ENCODE data around the gene HIVEP3.

HIVEP3 gene

DNA sequence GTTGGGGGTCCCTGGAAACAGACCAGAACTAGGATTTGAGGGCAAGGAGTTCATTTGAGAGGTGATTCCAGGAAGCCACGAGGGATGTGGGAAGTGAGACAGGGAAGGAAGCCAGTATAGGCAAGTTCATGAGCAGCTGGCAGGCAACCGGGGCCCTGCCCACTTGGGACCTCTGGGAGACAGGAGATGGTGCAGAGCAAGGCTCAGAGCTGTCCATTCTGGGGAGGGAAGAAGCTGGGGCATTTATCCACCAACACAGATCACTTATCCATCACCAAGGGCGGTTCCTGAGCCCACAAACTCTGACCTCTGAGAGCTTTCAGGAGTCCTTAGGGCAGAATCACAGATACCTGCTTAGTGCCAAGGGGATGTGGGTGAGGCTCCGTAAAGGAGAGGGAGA is 451.0 kb downstream of the HIVEP3 start:
- Histone ChIP-seq H3K27ac (ENCODE audit: low read depth, low read length) (no peak overlapping the region), H4K5ac (ENCODE audit: low read length) (no peak overlapping the region), H4K8ac (ENCODE audit: low read depth, low read length) (no peak overlapping the region), H3K4me2 (ENCODE audit: low read length) (no peak overlapping the region), H3K79me1 (ENCODE audit: low read length) (no peaks in the 10 kb centered on the region), H2BK15ac (replicated peaks; ENCODE audit: low read depth) (no peak overlapping the region), H3K4me1 (ENCODE audit: control insufficient read depth, low read depth, low read length) (no peaks in the 10 kb centered on the region), H3K56ac (ENCODE audit: low read length) (no peak overlapping the region), H3K9ac (ENCODE audit: low read length) (no peak overlapping the region), H3K4ac (ENCODE audit: low read depth, low read length) (no peak overlapping the region), H3K79me2 (ENCODE audit: control insufficient read depth, insufficient read depth, low read length) (no peaks in the 10 kb centered on the region), H3K4me3 (ENCODE audit: low read length) (no peak overlapping the region), H3K23ac (ENCODE audit: low read length) (no peak overlapping the region), H3K18ac (ENCODE audit: low read length) (no peak overlapping the region), H3K27me3 (ENCODE audit: insufficient read depth, low read length, poor library complexity) (no peaks in the 10 kb centered on the region), H2BK5ac (ENCODE audit: low read length) (no peak overlapping the region), H2BK120ac (ENCODE audit: low read depth, low read length) (no peak overlapping the region), H2AK5ac (ENCODE audit: low read length) (no peak overlapping the region), H3K36me3 (ENCODE audit: control insufficient read depth, insufficient read depth, low read length) (no peaks in the 10 kb centered on the region)
- DNase-seq = no peak
- WGBS (ENCODE audit: extremely low coverage, insufficient coverage, low lambda C conversion rate) = no CpG with 5 or more reads among the region's 4 CpGs

GRCh38 chr1:41466146-41466545 is 452.6 kb downstream of the HIVEP3 start:
- H3K23ac ChIP-seq (ENCODE audit: low read length) = no peak overlapping the region
- no peak overlapping the region for H2BK120ac ChIP-seq (ENCODE audit: low read depth, low read length)
- H3K18ac ChIP-seq (ENCODE audit: low read length) = no peak overlapping the region
- H3K9ac ChIP-seq (ENCODE audit: low read length) = no peak overlapping the region
- no peak overlapping the region for H2BK5ac ChIP-seq (ENCODE audit: low read length)
- no peak overlapping the region for H4K8ac ChIP-seq (ENCODE audit: low read depth, low read length)
- no peaks in the 10 kb centered on the region for H3K4me1 ChIP-seq (ENCODE audit: control insufficient read depth, low read depth, low read length)
- H3K4ac ChIP-seq (ENCODE audit: low read depth, low read length) = no peak overlapping the region
- H3K27me3 ChIP-seq (ENCODE audit: insufficient read depth, low read length, poor library complexity) = no peaks in the 10 kb centered on the region
- no peak overlapping the region for H4K5ac ChIP-seq (ENCODE audit: low read length)
- no CpG with 5 or more reads among the region's 5 CpGs for WGBS (ENCODE audit: extremely low coverage, insufficient coverage, low lambda C conversion rate)
- DNase-seq = no peak
- no peaks in the 10 kb centered on the region for H3K79me2 ChIP-seq (ENCODE audit: control insufficient read depth, insufficient read depth, low read length)
- H3K36me3 ChIP-seq (ENCODE audit: control insufficient read depth, insufficient read depth, low read length) = no peaks in the 10 kb centered on the region
- no peak overlapping the region for H2AK5ac ChIP-seq (ENCODE audit: low read length)
- no peak overlapping the region for H3K4me3 ChIP-seq (ENCODE audit: low read length)
- no peaks in the 10 kb centered on the region for H3K79me1 ChIP-seq (ENCODE audit: low read length)
- H3K27ac ChIP-seq (ENCODE audit: low read depth, low read length) = no peak overlapping the region
- H2BK15ac ChIP-seq (replicated peaks; ENCODE audit: low read depth) = no peak overlapping the region
- no peak overlapping the region for H3K56ac ChIP-seq (ENCODE audit: low read length)
- no peak overlapping the region for H3K4me2 ChIP-seq (ENCODE audit: low read length)

- H3K4me2 ChIP-seq (ENCODE audit: low read length) = no peak overlapping the region
- no peak overlapping the region for H2AK5ac ChIP-seq (ENCODE audit: low read length)
- H2BK5ac ChIP-seq (ENCODE audit: low read length) = no peak overlapping the region
- no peak overlapping the region for H3K56ac ChIP-seq (ENCODE audit: low read length)
- H3K4ac ChIP-seq (ENCODE audit: low read depth, low read length) = no peak overlapping the region
- no peaks in the 10 kb centered on the region for H3K36me3 ChIP-seq (ENCODE audit: control insufficient read depth, insufficient read depth, low read length)
- no CpG with 5 or more reads among the region's 1 CpG for WGBS (ENCODE audit: extremely low coverage, insufficient coverage, low lambda C conversion rate)
- no peak overlapping the region for H3K27ac ChIP-seq (ENCODE audit: low read depth, low read length)
- H3K79me1 ChIP-seq (ENCODE audit: low read length) = no peaks in the 10 kb centered on the region
- no peaks in the 10 kb centered on the region for H3K27me3 ChIP-seq (ENCODE audit: insufficient read depth, low read length, poor library complexity)
- H3K4me3 ChIP-seq (ENCODE audit: low read length) = no peak overlapping the region
- H3K18ac ChIP-seq (ENCODE audit: low read length) = no peak overlapping the region
- H3K4me1 ChIP-seq (ENCODE audit: control insufficient read depth, low read depth, low read length) = no peaks in the 10 kb centered on the region
- no peak overlapping the region for H2BK15ac ChIP-seq (replicated peaks; ENCODE audit: low read depth)
- no peak overlapping the region for H2BK120ac ChIP-seq (ENCODE audit: low read depth, low read length)
- H3K9ac ChIP-seq (ENCODE audit: low read length) = no peak overlapping the region
- no peaks in the 10 kb centered on the region for H3K79me2 ChIP-seq (ENCODE audit: control insufficient read depth, insufficient read depth, low read length)
- no peak overlapping the region for H4K5ac ChIP-seq (ENCODE audit: low read length)
- DNase-seq = no peak
- no peak overlapping the region for H3K23ac ChIP-seq (ENCODE audit: low read length)
- H4K8ac ChIP-seq (ENCODE audit: low read depth, low read length) = no peak overlapping the region
These were observed 453.0 kb downstream of the HIVEP3 start for GRCh38 chr1:41465741-41466140.

DNA sequence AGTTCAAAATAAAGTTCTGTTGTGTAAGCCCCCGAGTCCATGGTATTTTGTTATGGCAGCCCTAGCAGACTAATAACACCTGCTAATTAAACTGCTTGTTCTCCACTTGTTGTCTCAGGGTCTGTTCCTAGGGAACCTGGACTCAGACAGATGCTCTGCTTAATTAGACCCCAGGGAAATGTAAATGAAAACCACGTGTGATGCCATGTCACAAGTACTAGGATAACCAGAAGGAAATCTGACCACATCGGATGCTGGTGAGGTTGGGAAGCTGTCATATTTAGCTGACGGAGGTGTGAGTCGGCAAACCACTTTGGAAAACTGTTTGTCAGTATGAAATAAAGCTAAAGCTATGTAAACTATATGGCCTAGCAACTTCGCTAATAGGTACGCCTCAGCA is 453.8 kb downstream of the HIVEP3 start:
- Histone ChIP-seq H3K18ac (ENCODE audit: low read length) (no peak overlapping the region), H3K79me2 (ENCODE audit: control insufficient read depth, insufficient read depth, low read length) (no peaks in the 10 kb centered on the region), H3K23ac (ENCODE audit: low read length) (no peak overlapping the region), H3K36me3 (ENCODE audit: control insufficient read depth, insufficient read depth, low read length) (no peaks in the 10 kb centered on the region), H3K4me1 (ENCODE audit: control insufficient read depth, low read depth, low read length) (no peaks in the 10 kb centered on the region), H3K27ac (ENCODE audit: low read depth, low read length) (no peak overlapping the region), H2BK5ac (ENCODE audit: low read length) (no peak overlapping the region), H2BK120ac (ENCODE audit: low read depth, low read length) (no peak overlapping the region), H3K4me3 (ENCODE audit: low read length) (no peak overlapping the region), H3K27me3 (ENCODE audit: insufficient read depth, low read length, poor library complexity) (no peaks in the 10 kb centered on the region), H4K8ac (ENCODE audit: low read depth, low read length) (no peak overlapping the region), H3K9ac (ENCODE audit: low read length) (no peak overlapping the region), H2AK5ac (ENCODE audit: low read length) (no peak overlapping the region), H3K56ac (ENCODE audit: low read length) (no peak overlapping the region), H4K5ac (ENCODE audit: low read length) (no peak overlapping the region), H2BK15ac (replicated peaks; ENCODE audit: low read depth) (no peak overlapping the region), H3K4me2 (ENCODE audit: low read length) (no peak overlapping the region), H3K79me1 (ENCODE audit: low read length) (no peaks in the 10 kb centered on the region), H3K4ac (ENCODE audit: low read depth, low read length) (no peak overlapping the region)
- DNase-seq = no peak
- no CpG with 5 or more reads among the region's 7 CpGs for WGBS (ENCODE audit: extremely low coverage, insufficient coverage, low lambda C conversion rate)

DNA sequence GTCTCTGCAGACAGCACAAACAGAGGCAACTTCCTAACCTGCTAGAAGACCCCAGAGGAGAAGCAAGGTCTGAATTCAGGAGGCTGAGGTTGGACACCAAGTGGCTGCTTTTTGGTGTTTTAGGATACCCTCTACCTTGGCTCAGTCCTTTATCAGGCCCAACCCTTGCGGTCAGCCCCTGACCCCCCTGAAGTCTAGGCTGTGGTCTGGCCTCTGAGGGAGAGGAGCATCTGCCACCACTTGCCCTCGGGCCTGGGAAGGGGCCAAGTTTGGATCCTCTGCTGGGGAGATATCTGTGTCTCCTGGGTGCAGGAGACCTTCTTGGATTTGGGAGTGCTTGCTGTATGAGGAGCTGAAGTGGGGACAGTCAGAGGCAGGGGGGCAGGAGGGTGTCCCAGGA is 455.2 kb downstream of the HIVEP3 start:
- no peak overlapping the region for H3K27ac ChIP-seq (ENCODE audit: low read depth, low read length)
- H3K9ac ChIP-seq (ENCODE audit: low read length) = no peak overlapping the region
- H3K36me3 ChIP-seq (ENCODE audit: control insufficient read depth, insufficient read depth, low read length) = no peaks in the 10 kb centered on the region
- no peak overlapping the region for H3K4me2 ChIP-seq (ENCODE audit: low read length)
- H2AK5ac ChIP-seq (ENCODE audit: low read length) = no peak overlapping the region
- no peaks in the 10 kb centered on the region for H3K27me3 ChIP-seq (ENCODE audit: insufficient read depth, low read length, poor library complexity)
- no peak overlapping the region for H4K8ac ChIP-seq (ENCODE audit: low read depth, low read length)
- no peak for DNase-seq
- H2BK5ac ChIP-seq (ENCODE audit: low read length) = no peak overlapping the region
- no peak overlapping the region for H4K5ac ChIP-seq (ENCODE audit: low read length)
- WGBS (ENCODE audit: extremely low coverage, insufficient coverage, low lambda C conversion rate) = no CpG with 5 or more reads among the region's 2 CpGs
- no peak overlapping the region for H2BK15ac ChIP-seq (replicated peaks; ENCODE audit: low read depth)
- H2BK120ac ChIP-seq (ENCODE audit: low read depth, low read length) = no peak overlapping the region
- H3K79me2 ChIP-seq (ENCODE audit: control insufficient read depth, insufficient read depth, low read length) = no peaks in the 10 kb centered on the region
- no peak overlapping the region for H3K4me3 ChIP-seq (ENCODE audit: low read length)
- H3K18ac ChIP-seq (ENCODE audit: low read length) = no peak overlapping the region
- no peaks in the 10 kb centered on the region for H3K79me1 ChIP-seq (ENCODE audit: low read length)
- no peak overlapping the region for H3K23ac ChIP-seq (ENCODE audit: low read length)
- no peak overlapping the region for H3K4ac ChIP-seq (ENCODE audit: low read depth, low read length)
- no peak overlapping the region for H3K56ac ChIP-seq (ENCODE audit: low read length)
- H3K4me1 ChIP-seq (ENCODE audit: control insufficient read depth, low read depth, low read length) = no peaks in the 10 kb centered on the region

DNA sequence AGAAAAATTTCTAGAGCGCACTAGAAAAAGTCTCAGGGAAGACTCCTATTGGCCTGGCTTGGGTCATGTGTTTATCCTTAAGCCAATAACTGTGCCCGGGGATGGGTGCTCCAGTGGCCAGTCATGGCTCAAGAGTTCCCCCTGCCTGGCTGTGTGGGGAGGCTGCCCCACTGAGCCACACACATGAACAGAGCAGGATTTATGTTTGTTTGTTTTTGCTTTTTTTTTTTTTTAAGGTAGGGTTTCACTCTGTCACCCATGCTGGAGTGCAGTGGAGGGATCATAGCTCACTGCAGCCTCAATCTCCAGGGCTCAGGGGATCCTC is 456.1 kb downstream of the HIVEP3 start:
- Histone ChIP-seq H3K79me2 (ENCODE audit: control insufficient read depth, insufficient read depth, low read length) (no peaks in the 10 kb centered on the region), H4K5ac (ENCODE audit: low read length) (no peak overlapping the region), H3K4me3 (ENCODE audit: low read length) (no peak overlapping the region), H3K27ac (ENCODE audit: low read depth, low read length) (no peak overlapping the region), H2BK5ac (ENCODE audit: low read length) (no peak overlapping the region), H2BK120ac (ENCODE audit: low read depth, low read length) (no peak overlapping the region), H3K4me2 (ENCODE audit: low read length) (no peak overlapping the region), H3K27me3 (ENCODE audit: insufficient read depth, low read length, poor library complexity) (no peaks in the 10 kb centered on the region), H3K23ac (ENCODE audit: low read length) (no peak overlapping the region), H3K79me1 (ENCODE audit: low read length) (no peaks in the 10 kb centered on the region), H3K4me1 (ENCODE audit: control insufficient read depth, low read depth, low read length) (no peaks in the 10 kb centered on the region), H4K8ac (ENCODE audit: low read depth, low read length) (no peak overlapping the region), H3K36me3 (ENCODE audit: control insufficient read depth, insufficient read depth, low read length) (no peaks in the 10 kb centered on the region), H3K9ac (ENCODE audit: low read length) (no peak overlapping the region), H3K56ac (ENCODE audit: low read length) (no peak overlapping the region), H3K4ac (ENCODE audit: low read depth, low read length) (no peak overlapping the region), H3K18ac (ENCODE audit: low read length) (no peak overlapping the region), H2AK5ac (ENCODE audit: low read length) (no peak overlapping the region), H2BK15ac (replicated peaks; ENCODE audit: low read depth) (no peak overlapping the region)
- WGBS (ENCODE audit: extremely low coverage, insufficient coverage, low lambda C conversion rate) = no CpG with 5 or more reads among the region's 2 CpGs
- DNase-seq = no peak
